ENCODE data around the gene SLC12A7.

The SLC12A7 gene

DNA sequence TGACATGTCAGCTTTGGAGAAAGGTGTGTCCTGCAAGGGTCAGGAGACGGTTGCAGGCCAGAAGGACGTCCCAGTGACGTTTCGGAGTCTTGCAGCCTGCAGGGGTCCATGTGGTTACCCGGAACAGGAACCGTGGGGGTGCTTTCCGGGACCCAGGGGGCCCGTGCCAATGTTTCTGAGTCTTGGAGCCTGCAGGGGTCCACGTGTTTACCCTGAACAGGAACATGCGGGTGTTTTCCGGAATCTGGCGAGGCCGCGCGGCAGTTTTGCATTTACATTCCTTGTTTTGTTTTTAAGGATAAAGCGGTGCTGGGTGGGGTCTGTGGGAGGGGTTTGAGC, 72.7 kb downstream of the SLC12A7 start:
- Histone ChIP-seq H3K4me3 (no peak overlapping the region), H3K27ac (no peak overlapping the region), H3K27me3 (peaks cover 0 to 4% of the 10 kb centered on the region in 2 donors), H3K36me3 (no peaks in the 10 kb centered on the region), H3K9me3 (no peaks in the 10 kb centered on the region), H3K4me1 (no peaks in the 10 kb centered on the region)
- DNase-seq: no peak
- TF ChIP-seq, protein P1, sequence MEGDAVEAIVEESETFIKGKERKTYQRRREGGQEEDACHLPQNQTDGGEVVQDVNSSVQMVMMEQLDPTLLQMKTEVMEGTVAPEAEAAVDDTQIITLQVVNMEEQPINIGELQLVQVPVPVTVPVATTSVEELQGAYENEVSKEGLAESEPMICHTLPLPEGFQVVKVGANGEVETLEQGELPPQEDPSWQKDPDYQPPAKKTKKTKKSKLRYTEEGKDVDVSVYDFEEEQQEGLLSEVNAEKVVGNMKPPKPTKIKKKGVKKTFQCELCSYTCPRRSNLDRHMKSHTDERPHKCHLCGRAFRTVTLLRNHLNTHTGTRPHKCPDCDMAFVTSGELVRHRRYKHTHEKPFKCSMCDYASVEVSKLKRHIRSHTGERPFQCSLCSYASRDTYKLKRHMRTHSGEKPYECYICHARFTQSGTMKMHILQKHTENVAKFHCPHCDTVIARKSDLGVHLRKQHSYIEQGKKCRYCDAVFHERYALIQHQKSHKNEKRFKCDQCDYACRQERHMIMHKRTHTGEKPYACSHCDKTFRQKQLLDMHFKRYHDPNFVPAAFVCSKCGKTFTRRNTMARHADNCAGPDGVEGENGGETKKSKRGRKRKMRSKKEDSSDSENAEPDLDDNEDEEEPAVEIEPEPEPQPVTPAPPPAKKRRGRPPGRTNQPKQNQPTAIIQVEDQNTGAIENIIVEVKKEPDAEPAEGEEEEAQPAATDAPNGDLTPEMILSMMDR (IDR thresholded peaks at IDR 0.05): no peak
- intact Hi-C loops (cut with DNase I; ENCODE audit: low total_unique reads): no loop called here

GRCh38 chr5:1038417-1039209, 73.2 kb downstream of the SLC12A7 start:
- no peaks in the 10 kb centered on the region for H3K9me3 ChIP-seq
- peaks cover 0 to 4% of the 10 kb centered on the region in 2 donors for H3K27me3 ChIP-seq
- intact Hi-C loops (cut with DNase I; ENCODE audit: low total_unique reads): no loop called here
- no peaks in the 10 kb centered on the region for H3K36me3 ChIP-seq
- DNase-seq: no peak
- no peak overlapping the region for H3K27ac ChIP-seq
- H3K4me3 ChIP-seq: no peak overlapping the region
- TF ChIP-seq, protein P1 (IDR thresholded peaks at IDR 0.05): no peak
- no peaks in the 10 kb centered on the region for H3K4me1 ChIP-seq

DNA sequence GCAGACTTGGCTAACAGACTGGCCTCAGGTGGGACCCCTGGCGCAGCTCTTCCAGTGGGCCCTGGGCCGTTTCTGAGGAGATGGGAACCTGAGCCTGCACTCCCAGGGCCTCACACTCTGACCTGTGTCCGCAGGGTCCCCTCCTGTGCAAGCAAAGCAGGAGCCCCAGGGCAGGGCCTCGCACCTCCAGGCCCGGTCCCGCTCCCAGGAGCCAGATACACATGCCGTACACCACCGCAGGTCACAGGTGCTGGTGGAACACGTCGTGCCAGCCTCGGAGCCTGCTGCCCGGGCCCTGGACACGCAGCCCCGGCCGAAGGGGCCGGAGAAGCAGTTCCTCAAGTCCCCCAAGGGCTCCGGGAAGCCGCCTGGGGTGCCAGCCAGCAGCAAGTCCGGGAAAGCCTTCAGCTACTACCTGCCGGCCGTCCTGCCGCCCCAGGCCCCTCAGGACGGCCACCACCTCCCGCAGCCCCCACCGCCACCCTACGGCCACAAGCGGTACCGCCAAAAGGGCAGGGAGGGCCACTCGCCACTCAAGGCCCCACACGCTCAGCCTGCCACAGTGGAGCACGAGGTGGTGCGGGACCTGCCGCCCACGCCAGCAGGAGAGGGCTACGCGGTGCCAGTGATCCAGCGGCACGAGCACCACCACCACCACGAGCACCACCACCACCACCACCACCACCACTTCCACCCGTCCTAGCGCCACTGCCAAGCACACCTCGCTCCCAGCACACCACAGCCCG, 74.0 kb downstream of the SLC12A7 start:
- H3K27me3 ChIP-seq: peaks cover 0 to 11% of the 10 kb centered on the region in 2 donors
- TF ChIP-seq, protein P1 (IDR thresholded peaks at IDR 0.05): no peak
- no peaks in the 10 kb centered on the region for H3K4me1 ChIP-seq
- H3K36me3 ChIP-seq: no peaks in the 10 kb centered on the region
- no peak overlapping the region for H3K4me3 ChIP-seq
- DNase-seq: no peak
- H3K27ac ChIP-seq: no peak overlapping the region
- no peaks in the 10 kb centered on the region for H3K9me3 ChIP-seq
- intact Hi-C loops (cut with DNase I; ENCODE audit: low total_unique reads): no loop called here

DNA sequence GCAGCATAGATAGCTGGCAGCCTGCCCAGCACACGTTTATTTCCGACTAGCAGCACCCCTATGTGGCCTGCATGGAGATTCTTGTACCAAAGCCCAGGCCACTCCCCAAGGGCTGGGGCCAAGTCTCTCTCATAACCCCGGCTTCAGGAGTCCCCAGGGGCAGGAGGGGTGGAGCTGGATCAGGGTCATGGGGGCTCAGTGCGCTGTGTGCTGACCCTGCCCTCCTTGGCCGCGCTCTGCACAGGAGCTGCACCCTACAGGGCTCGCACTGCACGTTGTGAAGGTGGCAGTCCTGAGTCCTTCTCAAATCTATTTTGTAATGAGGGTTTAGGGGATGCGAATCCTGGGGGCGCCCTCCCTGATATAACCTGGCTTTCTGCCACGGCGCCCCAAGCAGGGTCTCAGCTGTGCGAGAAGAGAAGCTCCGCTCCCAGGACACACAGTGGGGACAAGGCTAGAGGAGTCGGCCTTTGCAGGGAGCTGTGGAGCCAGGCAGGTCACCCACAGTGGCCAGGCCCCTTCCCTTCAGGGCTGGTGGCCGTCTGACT, 74.7 kb downstream of the SLC12A7 start:
- intact Hi-C loops (cut with DNase I; ENCODE audit: low total_unique reads): no loop called here
- H3K4me3 ChIP-seq: no peak overlapping the region
- no peak for DNase-seq
- TF ChIP-seq, protein P1 (IDR thresholded peaks at IDR 0.05): no peak
- no peaks in the 10 kb centered on the region for H3K9me3 ChIP-seq
- peaks cover 0 to 17% of the 10 kb centered on the region in 2 donors for H3K27me3 ChIP-seq
- no peaks in the 10 kb centered on the region for H3K4me1 ChIP-seq
- H3K27ac ChIP-seq: no peak overlapping the region
- no peaks in the 10 kb centered on the region for H3K36me3 ChIP-seq

DNA sequence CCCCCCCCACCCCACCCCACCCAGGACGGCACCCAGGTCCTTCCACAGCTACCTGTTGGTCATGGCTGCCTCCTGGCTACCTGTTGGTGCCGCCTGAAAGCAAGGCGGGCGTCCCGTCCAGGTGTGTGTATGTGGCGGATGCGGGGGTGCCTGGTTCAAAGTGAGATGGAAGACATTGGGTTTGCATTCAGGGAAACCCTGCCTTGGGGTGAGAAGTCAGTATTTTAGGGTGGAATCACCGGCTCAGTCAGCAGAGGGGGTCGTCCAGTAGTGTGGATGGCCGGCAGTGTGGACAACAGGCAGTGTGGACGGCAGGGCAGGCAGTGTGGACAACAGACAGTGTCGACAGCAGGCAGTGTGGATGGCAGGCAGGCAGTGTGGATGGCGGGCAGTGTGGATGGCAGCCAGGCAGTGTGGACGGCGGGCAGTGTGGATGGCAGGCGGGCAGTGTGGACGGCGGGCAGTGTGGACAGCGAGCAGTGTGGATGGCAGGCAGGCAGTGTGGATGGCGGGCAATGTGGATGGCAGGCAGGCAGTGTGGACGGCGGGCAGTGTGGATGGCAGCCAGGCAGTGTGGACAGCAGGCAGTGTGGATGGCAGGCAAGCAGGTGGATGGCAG, 75.2 kb downstream of the SLC12A7 start:
- DNase-seq: no peak

More for the DNA sequence above, 75.2 kb downstream of the SLC12A7 start:
- no peaks in the 10 kb centered on the region for H3K4me1 ChIP-seq
- no peaks in the 10 kb centered on the region for H3K36me3 ChIP-seq
- H3K27me3 ChIP-seq: peaks cover 0 to 23% of the 10 kb centered on the region in 2 donors
- intact Hi-C loops (cut with DNase I; ENCODE audit: low total_unique reads): no loop called here
- no peaks in the 10 kb centered on the region for H3K9me3 ChIP-seq
- TF ChIP-seq, protein P1 (IDR thresholded peaks at IDR 0.05): no peak
- H3K4me3 ChIP-seq: no peak overlapping the region
- H3K27ac ChIP-seq: no peak overlapping the region
